G401 (cell line): ENCODE measurements around the gene TARBP2. TPM values are rescaled to one million over a fixed set of nuclear protein-coding genes. Genes with fewer than 3 reads are reported as not detected.

Source experiments
- DNase-seq: peaks from one replicate; pipeline ENCODE4 v3.0.0-alpha.2; 2015; ENCODE audit warnings: low spot score
- in situ Hi-C: cut with HindIII; loops from 2 replicates; pipeline ENCODE4 v1.10.0; 2016; ENCODE audit warnings: low sequenced_read_pairs, mixed read lengths
- total RNA-seq: library from RNA; depleted of rRNA; stranded (reverse); fragments of >200 nt; shearing (Covaris generic); gene quantifications from 2 replicates; pipeline ENCODE4 v1.2.3, GENCODE V29; 2014; rRNA removed

TARBP2 gene
- total RNA-seq = 117 and 119 TPM in 2 replicates

- in situ Hi-C loops = no loop called here
Measured at GRCh38 chr12:53500776-53501614, at the start of gene TARBP2. TSS of gene TARBP2 (plus strand) at chr12:53501283. CDS start at chr12:53501409, 126 bp downstream.

GRCh38 chr12:53451661-53452158 lies 49.4 kb upstream of the TARBP2 start, which contains the start of gene PCBP2:
TSS of gene PCBP2 (plus strand) at chr12:53452102. CDS start at chr12:53454801, 2,699 bp downstream.
- peak; percentile 100 for DNase-seq
- in situ Hi-C loops = no loop called here

More at GRCh38 chr12:53500776-53501614, at the start of gene TARBP2:
- peak; percentile 100 for DNase-seq

- DNase-seq = peak; percentile 83
- in situ Hi-C loops = no loop called here
Measured at GRCh38 chr12:53452159-53453077, 48.7 kb upstream of the TARBP2 start.

- no peak for DNase-seq
- in situ Hi-C loops = no loop called here
Measured at GRCh38 chr12:53453953-53454640, 47.0 kb upstream of the TARBP2 start.

GRCh38 chr12:53454707-53455106 lies 46.4 kb upstream of the TARBP2 start:
- in situ Hi-C loops = no loop called here
- DNase-seq = peak; percentile 97

DNA sequence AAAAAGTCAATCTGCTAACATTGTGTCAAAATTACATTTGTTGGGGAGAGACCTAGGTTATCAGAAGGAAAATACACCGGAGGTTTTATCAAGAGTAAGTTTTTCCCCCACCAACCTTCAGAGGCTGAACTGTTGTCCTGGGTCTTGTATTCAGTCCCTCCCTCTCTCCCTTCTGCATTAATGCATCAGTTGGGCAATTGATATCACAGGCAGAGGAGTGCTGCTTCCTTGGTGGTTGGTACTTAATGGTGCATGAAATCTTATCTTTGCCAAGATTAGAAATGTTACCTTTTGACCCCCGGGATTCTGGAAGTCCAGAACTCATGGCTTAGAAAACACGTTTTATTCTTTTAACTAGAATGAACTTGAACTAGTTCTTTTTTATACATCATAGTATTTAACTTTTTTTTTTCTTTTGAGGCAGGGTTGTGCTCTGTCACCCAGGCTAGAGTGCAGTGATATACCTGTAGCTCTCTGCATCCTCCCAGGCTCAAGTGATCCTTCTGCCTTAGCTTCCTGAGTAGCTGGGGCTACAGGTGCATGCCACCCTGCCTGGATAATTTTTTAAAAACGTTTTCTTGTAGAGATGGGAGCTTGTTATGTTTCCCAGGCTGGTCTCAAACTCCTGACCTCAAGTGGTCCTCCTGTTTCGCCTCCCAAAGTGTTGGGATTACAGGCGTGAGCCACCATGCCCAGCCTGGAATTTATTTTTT lies 44.3 kb upstream of the TARBP2 start:
- in situ Hi-C loops = no loop called here
- DNase-seq = no peak

GRCh38 chr12:53459097-53459496 lies 42.0 kb upstream of the TARBP2 start:
- DNase-seq = no peak
- in situ Hi-C loops = no loop called here

GRCh38 chr12:53461059-53461458 lies 40.0 kb upstream of the TARBP2 start:
- in situ Hi-C loops = no loop called here
- DNase-seq = no peak

DNA sequence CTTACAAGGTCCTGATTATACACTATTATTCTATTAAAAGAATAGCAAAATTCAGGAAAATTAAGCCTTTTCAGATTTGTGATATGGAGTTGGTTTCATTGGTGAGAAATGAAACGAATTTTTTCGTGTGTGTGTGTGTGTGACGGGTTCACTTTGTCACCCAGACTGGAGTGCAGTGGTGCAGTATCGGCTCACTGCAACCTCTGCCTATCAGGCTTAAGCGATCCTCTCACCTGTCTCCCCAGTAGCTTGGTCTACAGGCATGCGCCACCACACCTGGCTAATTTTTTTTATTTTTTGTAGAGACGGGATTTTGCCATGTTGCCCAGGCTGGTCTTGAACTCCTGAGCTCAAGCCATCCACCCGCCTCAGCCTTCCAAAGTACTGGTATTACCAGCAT lies 39.5 kb upstream of the TARBP2 start:
- DNase-seq = no peak
- in situ Hi-C loops = no loop called here

- in situ Hi-C loops = no loop called here
- no peak for DNase-seq
Measured at GRCh38 chr12:53462935-53463334, 38.1 kb upstream of the TARBP2 start.

DNA sequence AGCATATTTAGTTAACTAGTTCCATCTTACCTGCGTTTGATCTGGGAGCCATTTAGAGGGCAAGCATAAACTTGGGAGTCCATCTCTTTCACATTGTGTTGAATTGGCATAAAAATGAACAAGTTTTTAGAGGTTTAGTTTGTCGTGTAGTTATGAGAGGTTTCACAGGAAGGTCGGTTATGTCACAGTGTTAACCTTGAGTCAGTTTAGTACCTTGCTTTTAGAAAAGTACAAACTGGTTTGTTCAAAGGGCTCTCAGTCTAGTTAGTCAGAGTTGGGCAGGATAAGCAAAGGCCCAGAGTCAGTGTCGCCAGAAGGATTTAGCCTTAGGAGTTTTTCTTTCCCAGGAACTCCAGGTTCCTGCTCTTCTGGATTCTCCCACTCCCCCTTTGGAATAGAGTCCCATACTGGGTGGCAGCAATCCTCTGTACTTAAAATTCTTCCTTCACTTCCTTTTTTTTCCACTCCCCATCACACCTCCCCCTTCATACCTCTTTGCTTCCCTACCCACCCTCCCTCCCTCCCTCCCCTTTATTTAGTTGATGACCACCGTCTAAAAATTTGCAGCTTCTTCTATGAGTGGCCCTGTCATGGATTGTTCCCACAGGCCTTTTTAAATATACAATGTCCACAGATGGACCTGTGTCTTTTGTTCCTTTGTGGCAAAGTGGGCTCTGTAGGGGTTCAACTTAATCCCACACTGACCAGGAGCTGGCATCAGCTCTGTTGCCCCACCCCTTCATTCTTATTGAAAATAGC lies 37.1 kb upstream of the TARBP2 start:
- DNase-seq = no peak
- in situ Hi-C loops = no loop called here

- no peak for DNase-seq
- in situ Hi-C loops = no loop called here
Measured at GRCh38 chr12:53464685-53465418, 36.2 kb upstream of the TARBP2 start.

- in situ Hi-C loops = no loop called here
- DNase-seq = no peak
Measured at GRCh38 chr12:53465679-53466078, 35.4 kb upstream of the TARBP2 start.

DNA sequence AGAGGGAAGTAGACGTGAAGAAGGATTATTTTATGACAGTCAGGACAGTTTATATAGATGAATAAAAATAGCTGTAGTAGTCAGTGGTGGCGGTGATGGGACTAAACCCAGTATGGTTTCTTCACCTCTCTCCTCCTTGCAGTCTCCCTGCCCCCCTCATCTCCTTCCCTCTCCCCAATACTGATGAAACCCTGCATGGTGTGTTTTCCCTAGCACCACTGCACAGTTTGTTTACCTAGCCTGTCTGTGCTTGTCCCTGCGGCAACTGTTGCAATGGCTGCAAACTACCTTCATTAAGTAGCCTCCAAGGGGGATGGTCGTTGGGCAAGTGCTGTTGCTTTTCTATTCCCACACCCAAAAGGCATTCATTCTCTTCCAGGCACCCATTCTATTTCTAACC lies 34.4 kb upstream of the TARBP2 start:
- no peak for DNase-seq
- in situ Hi-C loops = no loop called here

DNA sequence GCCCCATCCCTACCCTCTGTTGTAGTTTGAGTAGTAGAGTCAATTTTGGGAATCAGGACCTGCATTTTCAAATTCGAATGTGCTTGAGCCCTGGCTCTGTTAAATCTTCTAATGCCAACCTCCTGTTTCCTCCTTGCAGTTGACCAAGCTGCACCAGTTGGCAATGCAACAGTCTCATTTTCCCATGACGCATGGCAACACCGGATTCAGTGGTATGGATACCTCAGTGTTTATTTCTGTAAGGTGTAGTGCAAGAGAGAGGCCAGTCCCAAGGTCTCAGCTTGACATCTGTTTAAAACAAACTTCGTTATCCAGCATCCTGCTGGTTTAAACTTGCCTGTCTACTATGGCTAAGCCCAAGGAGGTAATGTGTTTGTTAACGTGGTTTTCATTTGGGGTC lies 34.0 kb upstream of the TARBP2 start:
- in situ Hi-C loops = no loop called here
- no peak for DNase-seq

- DNase-seq = no peak
- in situ Hi-C loops = no loop called here
Measured at GRCh38 chr12:53467880-53468279, 33.2 kb upstream of the TARBP2 start.

DNA sequence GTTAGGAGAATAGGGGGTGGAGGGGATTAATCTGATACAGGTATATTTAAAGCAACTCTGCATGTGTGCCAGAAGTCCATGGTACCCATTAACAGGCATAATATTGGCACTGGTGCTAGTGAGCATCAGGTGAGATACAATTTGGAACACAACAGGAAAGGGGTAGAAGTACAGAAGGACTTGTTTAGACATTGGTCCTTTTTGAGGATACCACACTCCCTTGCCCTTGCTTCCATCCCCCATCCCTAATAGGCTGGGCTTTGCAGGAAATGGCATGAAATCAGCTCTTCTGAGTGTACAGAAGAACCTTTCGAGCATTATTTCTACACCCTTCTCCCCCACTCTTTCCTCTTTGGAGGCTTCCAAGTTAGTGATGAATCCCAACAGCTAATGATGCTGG lies 32.8 kb upstream of the TARBP2 start:
- DNase-seq = no peak
- in situ Hi-C loops = no loop called here
